Effector CD4-positive, alpha-beta T cell (primary cell): Measurements from ENCODE around the gene XG.
"Not testable (repeated sequence)": the region's sequence is repeated elsewhere in the genome, so short reads cannot be mapped to it uniquely, and the experiment has no call there.

Experiments
- DNase-seq: peaks from one replicate; pipeline ENCODE4 v3.0.0-alpha.2; 2020

The XG gene

GRCh38 chrX:2735270-2735669 is 16.6 kb upstream of the XG start:
- DNase-seq: no peak

GRCh38 chrX:2740672-2741071 is 11.2 kb upstream of the XG start:
- no peak for DNase-seq

- no peak for DNase-seq
These were observed 10.5 kb upstream of the XG start for GRCh38 chrX:2741386-2741785.

GRCh38 chrX:2746250-2746649 is 5.6 kb upstream of the XG start:
- DNase-seq: not testable (repeated sequence)

GRCh38 chrX:2748171-2748814 is 3.5 kb upstream of the XG start:
- no peak for DNase-seq

GRCh38 chrX:2748815-2749188 is 3.0 kb upstream of the XG start:
- no peak for DNase-seq

- no peak for DNase-seq
These were observed 549 bp upstream of the XG start for GRCh38 chrX:2751291-2751690.

- DNase-seq: not testable (repeated sequence)
These were observed 601 bp downstream of the XG start for GRCh38 chrX:2752441-2752840.

GRCh38 chrX:2755163-2755715 is 3.4 kb downstream of the XG start:
- DNase-seq: not testable (repeated sequence)

- no peak for DNase-seq
These were observed 4.7 kb downstream of the XG start for GRCh38 chrX:2756548-2756947.

GRCh38 chrX:2761246-2761645 is 9.4 kb downstream of the XG start:
- no peak for DNase-seq

- DNase-seq: not testable (repeated sequence)
These were observed 10.8 kb downstream of the XG start for GRCh38 chrX:2762671-2763070.

GRCh38 chrX:2764766-2765548 is 13.1 kb downstream of the XG start:
- DNase-seq: not testable (repeated sequence)

GRCh38 chrX:2765549-2765830 is 13.7 kb downstream of the XG start:
- no peak for DNase-seq

- DNase-seq: no peak
These were observed 15.1 kb downstream of the XG start for GRCh38 chrX:2766906-2767305.

GRCh38 chrX:2767631-2768455 is 16.0 kb downstream of the XG start:
- no peak for DNase-seq

- no peak for DNase-seq
These were observed 17.8 kb downstream of the XG start for GRCh38 chrX:2769615-2770014.

GRCh38 chrX:2773166-2774055 is 21.6 kb downstream of the XG start:
- not testable (repeated sequence) for DNase-seq

- DNase-seq: no peak
These were observed 22.2 kb downstream of the XG start for GRCh38 chrX:2774057-2774456.

- DNase-seq: no peak
These were observed 22.9 kb downstream of the XG start for GRCh38 chrX:2774776-2775175.

- DNase-seq: not testable (repeated sequence)
These were observed 28.8 kb downstream of the XG start for GRCh38 chrX:2780472-2781225.

- DNase-seq: no peak
These were observed 29.4 kb downstream of the XG start for GRCh38 chrX:2781226-2781571.
